HepG2 (cell line): ENCODE results near the gene PIM3. TPM values are rescaled to one million over a fixed set of nuclear protein-coding genes. Genes with fewer than 3 reads are reported as not detected.

Source experiments
- AGO2 ChIP-seq: fragments of 200-400 bp; formaldehyde crosslinking; optimal IDR thresholded peaks from 2 replicates; pipeline ENCODE3; 2017; ENCODE audit warnings: mild to moderate bottlenecking, low read depth, low read length, moderate library complexity
- CBX1 ChIP-seq: IDR thresholded peaks from one replicate; pipeline ENCODE4 v1.6.1; 2016; ENCODE audit warnings: antibody characterized with exemption, low read depth
- FIP1L1 ChIP-seq: fragments of 200-400 bp; formaldehyde crosslinking; IDR thresholded peaks from 2 replicates; pipeline ENCODE4 v1.6.1; 2018; ENCODE audit warnings: low read depth, mild to moderate bottlenecking, low read length, moderate library complexity, borderline replicate concordance; ENCODE audit not compliant: insufficient read depth
- GPN1 ChIP-seq: sonication (generic); formaldehyde crosslinking; IDR thresholded peaks from 2 replicates; pipeline ENCODE4 v1.5.1; 2020; ENCODE audit warnings: missing genetic modification reagents, borderline replicate concordance
- HNRNPLL ChIP-seq: fragments of 200-400 bp; formaldehyde crosslinking; IDR thresholded peaks from 2 replicates; pipeline ENCODE4 v1.6.1; 2017; ENCODE audit warnings: mild to moderate bottlenecking, low read depth, low read length; ENCODE audit not compliant: poor library complexity, severe bottlenecking
- MTF1 ChIP-seq: sonication (generic); formaldehyde crosslinking; IDR thresholded peaks from 2 replicates; pipeline ENCODE4 v1.5.0; 2020; ENCODE audit warnings: missing genetic modification reagents
- MYPOP ChIP-seq: sonication (generic); formaldehyde crosslinking; IDR thresholded peaks from 2 replicates; pipeline ENCODE4 v1.8.1; 2023; ENCODE audit warnings: mild to moderate bottlenecking, moderate library complexity, missing genetic modification reagents
- NAIF1 ChIP-seq: sonication (generic); formaldehyde crosslinking; IDR thresholded peaks from 2 replicates; pipeline ENCODE4 v1.5.0; 2020; ENCODE audit warnings: mild to moderate bottlenecking, missing genetic modification reagents, borderline replicate concordance
- RBAK ChIP-seq: sonication (generic); formaldehyde crosslinking; IDR thresholded peaks from 2 replicates; pipeline ENCODE4 v1.5.1; 2020; ENCODE audit warnings: mild to moderate bottlenecking, missing genetic modification reagents
- SRSF1 ChIP-seq: fragments of 200-400 bp; formaldehyde crosslinking; optimal IDR thresholded peaks from 2 replicates; pipeline ENCODE3; 2017; ENCODE audit warnings: mild to moderate bottlenecking, low read depth, low read length, moderate library complexity
- ZBTB20 ChIP-seq: sonication (generic); formaldehyde crosslinking; IDR thresholded peaks from 2 replicates; pipeline ENCODE4 v1.8.1; 2023; ENCODE audit warnings: missing genetic modification reagents, low read depth, mild to moderate bottlenecking, borderline replicate concordance
- ZFAT ChIP-seq: sonication (generic); formaldehyde crosslinking; conservative IDR thresholded peaks from 2 replicates; pipeline ENCODE4 v1.8.1; 2023; ENCODE audit warnings: missing genetic modification reagents, inconsistent platforms
- ZNF136 ChIP-seq: sonication (generic); formaldehyde crosslinking; IDR thresholded peaks from 2 replicates; pipeline ENCODE4 v1.8.1; 2022; ENCODE audit warnings: low read depth, mild to moderate bottlenecking, moderate library complexity, missing genetic modification reagents
- ZNF552 ChIP-seq: sonication (generic); formaldehyde crosslinking; IDR thresholded peaks from 2 replicates; pipeline ENCODE4 v1.9.0; 2022; ENCODE audit warnings: missing genetic modification reagents, mild to moderate bottlenecking, borderline replicate concordance
- ZNF605 ChIP-seq: sonication (generic); formaldehyde crosslinking; IDR thresholded peaks from 2 replicates; pipeline ENCODE4 v1.8.0; 2022; ENCODE audit warnings: mild to moderate bottlenecking, missing genetic modification reagents
- polyA plus RNA-seq, 8 experiments: library from polyadenylated mRNA; depleted of rRNA in 3 of 8; stranded (reverse) in 7 of 8; unstranded in 1 of 8; fragments of >200 nt; fragmentation: Illumina TruSeq in 4 of 8; extraction: Trizol in 4 of 8; gene quantifications; 2 replicates each; pipeline versions ENCODE4 v1.2.1 to v1.2.3, GENCODE V29; 2011 to 2016; ENCODE audit warnings: low read depth in 4 of 8, missing spikeins in 1 of 8, mixed read lengths in 1 of 8; ENCODE audit not compliant: insufficient read depth in 1 of 8
- total RNA-seq, 5 experiments: library from RNA; depleted of rRNA; stranded (reverse); fragments of >200 nt; fragmentation: Illumina TruSeq; extraction: Trizol; gene quantifications; 2 replicates each; pipeline ENCODE4 v1.2.3, GENCODE V29; 2016; ENCODE audit warnings: low read depth in 1 of 5
- TF ChIP-seq, protein P1 (sequence below): sonication (generic); formaldehyde crosslinking; IDR thresholded peaks from 2 replicates; pipeline ENCODE4 v1.4.0; 2020; ENCODE audit warnings: missing genetic modification reagents, borderline replicate concordance
- TF ChIP-seq, protein P2 (sequence below): sonication (generic); formaldehyde crosslinking; IDR thresholded peaks from 2 replicates; pipeline ENCODE4 v1.8.0; 2022; ENCODE audit warnings: mild to moderate bottlenecking, missing genetic modification reagents
- TF ChIP-seq, protein P3 (sequence below): IDR thresholded peaks from 2 replicates; pipeline ENCODE4 v1.6.1; 2016; ENCODE audit warnings: mild to moderate bottlenecking

Gene PIM3
- total and polyA plus RNA-seq, 2 of the 13 experiments (the other 11 are each of a cell fraction or from before 2014, with no cell fraction given), result 21.6 to 31.2 TPM

DNA sequence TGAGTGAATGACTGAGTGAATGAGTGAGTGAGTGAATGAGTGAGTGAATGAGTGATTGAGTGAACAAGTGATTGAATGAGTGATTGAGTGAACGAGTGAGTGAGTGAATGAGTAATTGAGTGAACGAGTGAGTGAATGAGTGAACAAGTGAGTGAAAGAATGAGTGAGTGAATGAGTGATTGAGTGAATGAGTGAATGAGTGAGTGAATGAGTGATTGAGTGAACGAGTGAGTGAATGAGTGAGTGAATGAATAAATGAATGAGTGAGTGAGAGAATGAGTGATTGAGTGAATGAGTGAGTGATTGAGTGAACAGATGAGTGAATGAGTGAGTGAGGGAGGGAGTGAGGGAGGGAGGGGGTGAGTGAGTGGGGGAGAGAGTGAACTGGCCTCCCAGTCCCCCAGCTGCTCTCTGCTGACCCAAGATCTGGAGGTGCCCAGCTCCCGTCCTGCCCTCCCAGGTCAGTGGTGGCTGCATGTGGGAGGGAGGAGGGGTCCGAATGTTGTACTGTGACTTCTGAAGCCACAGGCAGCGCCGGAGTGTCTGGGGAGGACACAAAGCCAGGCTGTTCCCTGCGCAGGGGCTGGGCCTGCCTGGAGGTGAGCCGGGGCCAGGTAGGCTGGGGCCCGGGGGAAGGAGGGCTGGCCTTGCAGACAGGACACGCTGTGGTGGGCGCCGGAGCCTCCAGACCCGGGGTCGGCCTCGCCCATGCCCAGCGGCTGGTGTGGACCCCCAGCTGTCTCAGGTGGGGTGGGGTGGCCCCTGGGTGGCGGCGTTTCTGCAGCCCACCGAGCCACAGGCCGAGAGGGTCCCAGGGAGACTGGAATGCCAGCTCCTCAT lies 17.8 kb upstream of the PIM3 start (continued):
- TF ChIP-seq ZNF552, result no peak; the same call in 1 of the 2 replicates
- TF ChIP-seq HNRNPLL, result peak; percentile 51
- TF ChIP-seq NAIF1 (CRISPR knock-in tag), result no peak
- TF ChIP-seq, protein P1, sequence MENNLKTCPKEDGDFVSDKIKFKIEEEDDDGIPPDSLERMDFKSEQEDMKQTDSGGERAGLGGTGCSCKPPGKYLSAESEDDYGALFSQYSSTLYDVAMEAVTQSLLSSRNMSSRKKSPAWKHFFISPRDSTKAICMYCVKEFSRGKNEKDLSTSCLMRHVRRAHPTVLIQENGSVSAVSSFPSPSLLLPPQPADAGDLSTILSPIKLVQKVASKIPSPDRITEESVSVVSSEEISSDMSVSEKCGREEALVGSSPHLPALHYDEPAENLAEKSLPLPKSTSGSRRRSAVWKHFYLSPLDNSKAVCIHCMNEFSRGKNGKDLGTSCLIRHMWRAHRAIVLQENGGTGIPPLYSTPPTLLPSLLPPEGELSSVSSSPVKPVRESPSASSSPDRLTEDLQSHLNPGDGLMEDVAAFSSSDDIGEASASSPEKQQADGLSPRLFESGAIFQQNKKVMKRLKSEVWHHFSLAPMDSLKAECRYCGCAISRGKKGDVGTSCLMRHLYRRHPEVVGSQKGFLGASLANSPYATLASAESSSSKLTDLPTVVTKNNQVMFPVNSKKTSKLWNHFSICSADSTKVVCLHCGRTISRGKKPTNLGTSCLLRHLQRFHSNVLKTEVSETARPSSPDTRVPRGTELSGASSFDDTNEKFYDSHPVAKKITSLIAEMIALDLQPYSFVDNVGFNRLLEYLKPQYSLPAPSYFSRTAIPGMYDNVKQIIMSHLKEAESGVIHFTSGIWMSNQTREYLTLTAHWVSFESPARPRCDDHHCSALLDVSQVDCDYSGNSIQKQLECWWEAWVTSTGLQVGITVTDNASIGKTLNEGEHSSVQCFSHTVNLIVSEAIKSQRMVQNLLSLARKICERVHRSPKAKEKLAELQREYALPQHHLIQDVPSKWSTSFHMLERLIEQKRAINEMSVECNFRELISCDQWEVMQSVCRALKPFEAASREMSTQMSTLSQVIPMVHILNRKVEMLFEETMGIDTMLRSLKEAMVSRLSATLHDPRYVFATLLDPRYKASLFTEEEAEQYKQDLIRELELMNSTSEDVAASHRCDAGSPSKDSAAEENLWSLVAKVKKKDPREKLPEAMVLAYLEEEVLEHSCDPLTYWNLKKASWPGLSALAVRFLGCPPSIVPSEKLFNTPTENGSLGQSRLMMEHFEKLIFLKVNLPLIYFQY (CRISPR knock-in tag), result no peak
- TF ChIP-seq, protein P2, sequence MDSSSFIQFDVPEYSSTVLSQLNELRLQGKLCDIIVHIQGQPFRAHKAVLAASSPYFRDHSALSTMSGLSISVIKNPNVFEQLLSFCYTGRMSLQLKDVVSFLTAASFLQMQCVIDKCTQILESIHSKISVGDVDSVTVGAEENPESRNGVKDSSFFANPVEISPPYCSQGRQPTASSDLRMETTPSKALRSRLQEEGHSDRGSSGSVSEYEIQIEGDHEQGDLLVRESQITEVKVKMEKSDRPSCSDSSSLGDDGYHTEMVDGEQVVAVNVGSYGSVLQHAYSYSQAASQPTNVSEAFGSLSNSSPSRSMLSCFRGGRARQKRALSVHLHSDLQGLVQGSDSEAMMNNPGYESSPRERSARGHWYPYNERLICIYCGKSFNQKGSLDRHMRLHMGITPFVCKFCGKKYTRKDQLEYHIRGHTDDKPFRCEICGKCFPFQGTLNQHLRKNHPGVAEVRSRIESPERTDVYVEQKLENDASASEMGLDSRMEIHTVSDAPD, result 0 out of 2 replicates have a peak, but pooled peaks have one; percentile 12
- TF ChIP-seq, protein P3, sequence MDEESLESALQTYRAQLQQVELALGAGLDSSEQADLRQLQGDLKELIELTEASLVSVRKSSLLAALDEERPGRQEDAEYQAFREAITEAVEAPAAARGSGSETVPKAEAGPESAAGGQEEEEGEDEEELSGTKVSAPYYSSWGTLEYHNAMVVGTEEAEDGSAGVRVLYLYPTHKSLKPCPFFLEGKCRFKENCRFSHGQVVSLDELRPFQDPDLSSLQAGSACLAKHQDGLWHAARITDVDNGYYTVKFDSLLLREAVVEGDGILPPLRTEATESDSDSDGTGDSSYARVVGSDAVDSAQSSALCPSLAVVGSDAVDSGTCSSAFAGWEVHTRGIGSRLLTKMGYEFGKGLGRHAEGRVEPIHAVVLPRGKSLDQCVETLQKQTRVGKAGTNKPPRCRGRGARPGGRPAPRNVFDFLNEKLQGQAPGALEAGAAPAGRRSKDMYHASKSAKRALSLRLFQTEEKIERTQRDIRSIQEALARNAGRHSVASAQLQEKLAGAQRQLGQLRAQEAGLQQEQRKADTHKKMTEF (CRISPR knock-in tag), result peak; percentile 31; the same call in 1 of the 2 replicates
- no peak for TF ChIP-seq MYPOP
- no peak for TF ChIP-seq CBX1
- no peak for TF ChIP-seq SRSF1
- no peak for TF ChIP-seq FIP1L1
- no peak for TF ChIP-seq ZFAT (CRISPR knock-in tag)
- no peak for TF ChIP-seq ZNF136 (CRISPR knock-in tag)
- TF ChIP-seq RBAK (CRISPR knock-in tag), result peak; percentile 49; the same call in 1 of the 2 replicates
- no peak; the same call in 1 of the 2 replicates for TF ChIP-seq ZNF605 (CRISPR knock-in tag)
- no peak for TF ChIP-seq GPN1
- no peak for TF ChIP-seq AGO2
- TF ChIP-seq ZBTB20 (CRISPR knock-in tag), result peak; percentile 41; the same call in 1 of the 2 replicates
- no peak for TF ChIP-seq MTF1 (CRISPR knock-in tag)
